HepG2 (cell line): ENCODE data around the gene AMHR2.

Source experiments
- CC2D1A ChIP-seq: sonication (generic); formaldehyde crosslinking; IDR thresholded peaks from 2 replicates; pipeline ENCODE4 v1.8.1; 2023; ENCODE audit warnings: mild to moderate bottlenecking, missing genetic modification reagents
- EED ChIP-seq: sonication (generic); formaldehyde crosslinking; IDR thresholded peaks from 2 replicates; pipeline ENCODE4 v1.5.0; 2020; ENCODE audit warnings: mild to moderate bottlenecking, missing genetic modification reagents
- HNRNPK ChIP-seq: fragments of 200-400 bp; formaldehyde crosslinking; IDR thresholded peaks from 2 replicates; pipeline ENCODE4 v1.6.1; 2018; ENCODE audit warnings: low read length, low read depth, moderate library complexity, mild to moderate bottlenecking; ENCODE audit not compliant: poor library complexity, severe bottlenecking
- POLR2A ChIP-seq, 2 experiments: IDR thresholded peaks; 2 replicates each; pipeline ENCODE4 v1.6.1; 2011; ENCODE audit warnings: low read depth in 2 of 2, low read length in 2 of 2, mild to moderate bottlenecking in 1 of 2, moderate library complexity in 1 of 2; ENCODE audit not compliant: insufficient read depth in 1 of 2
- RNF2 ChIP-seq: fragments of 450-650 bp; conservative IDR thresholded peaks from 2 replicates; pipeline ENCODE4 v1.6.1; 2016; ENCODE audit warnings: low read depth
- SALL1 ChIP-seq: sonication (generic); formaldehyde crosslinking; IDR thresholded peaks from 2 replicates; pipeline ENCODE4 v1.8.0; 2022; ENCODE audit warnings: mild to moderate bottlenecking, missing genetic modification reagents
- ZFYVE20 ChIP-seq: sonication (generic); formaldehyde crosslinking; IDR thresholded peaks from 2 replicates; pipeline ENCODE4 v1.8.0; 2023; ENCODE audit warnings: low read depth, mild to moderate bottlenecking, moderate library complexity, missing genetic modification reagents, borderline replicate concordance

DNA sequence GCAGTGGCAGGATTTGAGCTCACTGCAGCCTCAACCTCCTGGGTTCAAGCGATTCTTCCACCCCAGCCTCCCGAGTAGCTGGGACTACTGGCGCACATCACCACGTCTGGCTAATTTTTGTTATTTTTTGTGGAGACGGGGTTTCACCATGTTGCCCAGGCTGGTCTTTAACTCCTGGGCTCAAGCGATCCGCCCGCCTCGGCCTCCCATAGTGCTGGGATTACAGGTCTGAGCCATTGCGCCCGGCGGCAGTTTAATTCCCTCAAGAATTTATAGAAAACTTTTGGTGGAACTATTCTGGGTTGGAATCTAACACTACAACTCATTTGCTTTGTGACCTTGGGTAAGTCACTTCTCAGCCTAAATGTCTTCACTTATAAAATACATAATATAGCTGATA lies 45.4 kb upstream of the AMHR2 start:
- TF ChIP-seq HNRNPK (no peak), CC2D1A (CRISPR knock-in tag) (no peak), ZFYVE20 (CRISPR knock-in tag) (no peak), EED (CRISPR knock-in tag) (no peak), RNF2 (no peak), POLR2A (IDR thresholded peaks at IDR 0.05; ENCODE audit: insufficient read depth in 1 of 2, low read depth in 2 of 2, low read length in 2 of 2) (no peak), SALL1 (CRISPR knock-in tag) (no peak)
